Putamen (tissue), 1 donor: ENCODE data around the gene ADARB2.
"Not testable (repeated sequence)": the region's sequence is repeated elsewhere in the genome, so short reads cannot be mapped to it uniquely, and the experiment has no call there.

Source experiments
- DNase-seq: peaks from one replicate; pipeline ENCODE4 v3.0.0-alpha.2; 2016; ENCODE audit warnings: low spot score

The ADARB2 gene

DNA sequence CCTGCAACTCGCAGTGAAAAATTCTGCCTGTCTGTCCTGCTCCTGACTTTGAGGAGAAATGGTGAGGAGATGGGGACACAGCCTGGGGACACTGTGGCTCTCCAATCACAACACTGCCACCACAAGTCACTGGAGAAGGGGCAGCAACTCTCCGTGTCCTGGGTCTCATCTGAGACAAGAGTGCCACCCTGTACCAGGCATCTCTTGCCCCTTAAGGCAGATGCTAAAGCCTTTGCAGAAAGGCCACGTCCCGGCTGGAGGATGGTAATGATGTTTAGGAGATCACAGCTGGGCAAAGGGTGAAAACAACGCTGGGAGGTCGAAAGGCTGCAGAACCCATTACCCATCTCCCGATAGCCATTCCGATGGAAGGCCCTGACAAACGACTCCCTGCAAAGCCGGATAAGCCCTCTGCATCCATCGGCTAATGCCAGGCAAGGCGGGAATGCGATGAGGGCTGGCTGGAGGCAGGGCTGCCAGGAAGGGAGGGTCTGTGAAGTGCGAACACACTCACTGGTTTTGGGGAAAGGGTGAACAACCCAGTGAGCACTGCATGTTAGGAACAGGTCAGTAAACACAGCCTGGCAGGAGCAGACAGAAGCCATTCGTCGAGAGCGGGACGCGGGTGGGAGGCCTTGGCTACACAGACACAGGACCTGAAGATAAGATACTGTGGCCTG, 190.8 kb downstream of the ADARB2 start:
- peak; percentile 39 for DNase-seq

DNA sequence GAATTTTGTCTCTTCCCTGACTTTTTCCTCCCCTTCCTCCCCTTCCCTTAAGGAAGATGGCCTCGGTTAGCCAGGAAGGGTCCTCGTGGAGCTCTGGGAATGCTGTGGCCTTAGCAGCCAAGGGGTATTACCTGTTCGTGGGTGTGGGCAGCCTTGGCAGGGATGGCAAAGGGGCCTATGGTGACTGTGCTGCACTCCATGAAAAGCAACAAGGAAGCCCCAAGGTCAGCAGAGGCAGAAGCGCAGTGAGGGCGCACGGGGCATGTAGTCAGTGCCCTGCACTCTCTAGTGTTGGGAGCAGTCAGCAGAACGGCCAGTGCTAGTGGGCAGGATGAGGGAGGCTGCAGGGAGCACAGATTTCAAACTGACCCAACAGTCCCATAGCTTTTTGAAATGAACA, 191.8 kb downstream of the ADARB2 start:
- DNase-seq = no peak

DNA sequence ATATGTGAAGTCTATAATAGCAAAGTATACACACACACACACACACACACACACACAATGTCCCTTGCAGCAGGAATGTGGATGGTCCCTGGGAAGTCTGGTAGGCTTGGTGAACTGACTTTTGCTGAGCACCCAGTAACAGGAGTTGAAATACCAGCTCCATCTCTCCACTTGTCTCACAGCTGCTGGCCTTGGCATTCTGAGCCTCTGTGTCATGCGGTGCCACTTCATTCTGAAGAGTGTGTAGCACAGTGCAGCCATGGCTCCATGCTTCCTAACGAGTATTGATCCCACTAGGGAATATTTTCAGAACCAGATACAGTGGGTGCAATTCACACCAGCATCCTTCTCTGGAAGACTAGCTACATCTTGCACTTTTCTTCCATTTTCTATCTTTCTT, 192.4 kb downstream of the ADARB2 start:
- DNase-seq = peak; percentile 36

DNA sequence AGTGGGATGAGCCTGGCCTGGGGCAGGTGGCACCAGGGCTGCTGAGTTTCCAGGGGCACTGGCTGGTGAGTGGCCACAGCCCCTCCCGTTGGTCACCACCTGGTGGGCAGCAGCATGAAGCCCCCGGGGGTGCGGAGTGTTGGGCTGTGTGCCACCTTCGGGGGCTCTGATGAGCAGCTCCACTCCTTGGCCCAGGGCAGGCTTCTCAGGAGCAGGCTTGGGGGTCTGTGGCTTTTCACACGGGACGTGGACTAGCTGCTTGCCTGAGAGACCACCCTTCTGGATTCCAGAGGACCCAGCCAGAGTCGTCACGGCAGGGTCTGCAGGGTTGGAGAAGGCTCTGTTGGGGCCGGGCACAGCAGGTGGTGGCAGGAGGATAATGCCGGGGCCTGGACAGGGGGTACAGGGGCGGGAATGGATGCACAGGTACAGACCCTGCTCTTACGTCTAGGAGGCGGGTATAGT, 193.1 kb downstream of the ADARB2 start:
- DNase-seq = no peak

DNA sequence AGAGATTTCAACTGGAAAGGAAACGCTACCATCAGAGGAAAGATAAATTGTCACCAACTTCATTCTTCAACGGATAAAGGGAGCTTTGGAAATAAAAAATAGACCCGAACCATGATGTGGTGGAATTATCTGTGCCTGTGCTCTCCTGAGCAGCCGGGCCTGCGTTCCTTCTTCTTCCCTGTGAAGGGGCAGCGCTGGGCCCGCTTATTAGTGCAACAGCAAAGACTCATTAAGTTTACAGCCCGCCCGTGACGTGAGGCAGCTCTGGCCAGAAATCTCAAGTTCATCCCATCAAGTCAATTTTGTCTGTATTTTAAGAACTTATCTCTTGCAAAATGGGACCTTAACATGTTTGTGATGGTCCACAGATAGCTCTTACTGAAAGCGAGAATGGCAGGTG, 193.7 kb downstream of the ADARB2 start:
- no peak for DNase-seq

DNA sequence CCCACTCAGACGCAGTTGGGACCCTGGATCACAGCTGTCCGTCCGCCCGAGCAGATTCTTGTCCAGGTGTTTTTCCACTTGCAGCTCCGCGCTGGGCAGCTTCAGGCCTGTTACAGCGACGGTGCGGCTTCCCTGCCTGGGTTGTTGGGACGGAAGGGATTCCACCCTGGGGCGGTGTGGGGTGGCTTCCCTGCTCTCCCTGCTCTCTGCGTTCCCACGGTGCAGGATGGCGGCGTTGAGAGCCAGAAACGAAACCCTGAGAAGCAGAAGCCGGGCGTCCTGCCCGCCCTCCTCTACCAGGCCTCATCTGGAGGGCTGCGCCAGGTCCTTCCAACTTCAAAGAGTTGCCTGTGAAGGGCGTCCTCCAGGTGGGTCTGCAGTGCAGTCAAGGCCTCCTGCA, 194.4 kb downstream of the ADARB2 start:
- no peak for DNase-seq

DNA sequence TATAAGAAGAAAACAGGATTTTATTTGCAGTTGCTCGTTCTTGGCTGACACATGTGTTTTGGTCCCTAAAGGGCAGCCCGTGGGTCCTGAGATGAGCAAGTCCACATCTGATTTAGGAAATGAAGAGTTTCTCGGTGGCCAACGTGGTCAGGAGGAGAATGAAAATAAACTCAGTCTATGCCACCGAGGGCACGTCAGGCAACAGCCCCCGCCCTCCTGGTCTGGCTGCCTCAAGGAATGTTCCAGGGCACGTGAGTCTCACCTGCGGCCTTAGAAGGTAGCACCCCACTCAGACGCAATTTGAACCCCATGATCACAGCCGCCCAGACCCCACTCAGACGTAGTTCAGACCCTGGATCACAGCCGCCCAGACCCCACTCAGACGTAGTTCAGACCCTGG, 197.2 kb downstream of the ADARB2 start:
- no peak for DNase-seq

DNA sequence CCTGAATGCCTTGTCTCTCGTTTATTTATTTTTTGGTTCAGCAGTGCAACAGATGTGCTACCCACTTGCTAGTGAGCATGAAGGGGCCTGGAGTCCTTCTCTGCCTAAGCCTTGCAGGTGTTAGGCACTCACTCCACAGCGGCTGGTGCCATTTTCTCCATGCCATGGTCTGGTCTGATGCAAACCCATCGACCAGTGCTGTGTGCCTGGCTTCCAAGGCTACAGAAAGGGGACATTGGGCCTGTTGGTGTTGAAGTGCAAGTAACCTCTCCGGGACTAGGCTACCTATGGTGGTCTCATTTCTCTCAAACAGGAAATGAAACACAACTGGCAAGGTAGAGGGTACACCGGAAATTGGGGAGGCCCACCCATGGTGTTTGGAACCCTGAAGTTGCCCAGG, 198.1 kb downstream of the ADARB2 start:
- DNase-seq = no peak

DNA sequence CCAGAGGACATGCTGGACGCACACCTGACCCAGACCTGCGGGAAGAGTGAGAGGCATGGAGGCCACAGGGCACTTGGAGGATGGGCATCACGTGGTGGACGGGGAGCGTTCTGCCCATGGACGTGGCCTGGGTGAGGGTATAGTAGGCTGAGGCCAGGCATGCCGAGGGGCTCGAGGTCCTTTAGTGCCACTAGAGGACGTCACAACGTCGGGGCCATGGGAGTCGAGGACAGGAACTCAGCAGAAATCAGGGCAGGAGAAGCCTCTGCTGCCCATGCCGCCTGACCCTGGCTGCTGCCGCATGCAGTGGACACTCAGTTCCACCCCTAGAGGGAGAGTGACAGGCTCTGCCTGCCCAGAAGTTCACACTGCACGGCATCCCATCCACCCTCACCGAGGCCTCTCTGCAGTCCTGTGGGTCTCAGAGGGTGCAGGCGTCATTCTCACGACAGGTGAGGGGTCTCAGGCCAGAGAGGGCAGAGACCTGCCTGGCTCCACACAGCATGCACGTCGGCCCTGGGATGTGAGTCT, 198.7 kb downstream of the ADARB2 start:
- DNase-seq = no peak

DNA sequence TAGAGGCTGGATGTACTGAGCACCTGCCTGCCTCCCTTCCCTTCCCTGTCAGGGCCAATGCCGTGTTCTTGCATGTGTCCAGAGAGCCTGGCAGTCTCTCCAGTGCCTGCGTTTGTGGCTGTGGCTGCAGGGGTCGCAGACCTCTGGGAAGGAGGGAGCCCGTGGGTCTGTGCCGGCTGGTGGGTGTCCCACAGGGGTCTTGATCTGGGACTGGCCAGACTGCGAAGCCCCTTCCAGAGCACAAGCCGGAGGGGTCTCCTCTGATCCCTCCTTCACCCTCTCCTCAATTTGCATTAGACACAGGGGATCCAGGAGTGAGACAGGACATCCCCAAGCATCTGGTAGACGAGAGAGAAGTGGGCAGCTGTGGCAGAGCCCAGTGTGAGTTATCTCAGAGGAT, 199.2 kb downstream of the ADARB2 start:
- no peak for DNase-seq

DNA sequence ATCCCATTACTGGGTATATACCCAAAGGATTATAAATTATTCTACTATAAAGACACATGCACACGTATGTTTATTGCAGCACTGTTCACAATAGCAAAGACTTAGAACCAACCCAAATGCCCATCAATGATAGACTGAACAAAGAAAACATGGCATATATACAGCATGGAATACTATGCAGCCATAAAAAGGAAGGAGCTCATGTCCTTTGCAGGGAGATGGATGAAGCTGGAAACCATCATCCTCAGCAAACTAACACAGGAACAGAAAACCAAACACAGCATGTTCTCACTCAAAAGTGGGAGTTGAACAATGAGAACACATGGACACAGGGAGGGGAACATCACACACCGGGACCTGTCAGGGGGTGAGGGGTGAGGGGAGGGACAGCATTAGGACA, 199.9 kb downstream of the ADARB2 start:
- DNase-seq = not testable (repeated sequence)

DNA sequence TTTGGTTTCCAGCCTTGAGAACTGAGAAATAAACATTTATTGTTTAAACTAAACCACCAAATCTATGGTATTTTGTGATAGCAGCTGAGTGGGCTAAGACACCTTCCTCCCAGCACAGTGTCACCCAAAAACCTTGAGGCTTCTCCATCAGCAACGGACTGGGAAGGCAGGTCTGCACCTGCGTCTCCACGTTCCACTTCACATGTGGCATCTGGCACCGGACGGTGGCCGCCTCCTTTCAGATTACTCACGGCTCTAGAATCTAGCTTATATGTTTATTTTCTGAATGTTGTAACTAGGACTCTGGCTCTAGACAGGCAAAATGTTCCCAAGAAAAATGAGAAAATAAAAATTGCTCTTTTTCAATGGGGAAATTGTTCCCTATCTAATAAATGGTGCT, 201.0 kb downstream of the ADARB2 start:
- DNase-seq = no peak

DNA sequence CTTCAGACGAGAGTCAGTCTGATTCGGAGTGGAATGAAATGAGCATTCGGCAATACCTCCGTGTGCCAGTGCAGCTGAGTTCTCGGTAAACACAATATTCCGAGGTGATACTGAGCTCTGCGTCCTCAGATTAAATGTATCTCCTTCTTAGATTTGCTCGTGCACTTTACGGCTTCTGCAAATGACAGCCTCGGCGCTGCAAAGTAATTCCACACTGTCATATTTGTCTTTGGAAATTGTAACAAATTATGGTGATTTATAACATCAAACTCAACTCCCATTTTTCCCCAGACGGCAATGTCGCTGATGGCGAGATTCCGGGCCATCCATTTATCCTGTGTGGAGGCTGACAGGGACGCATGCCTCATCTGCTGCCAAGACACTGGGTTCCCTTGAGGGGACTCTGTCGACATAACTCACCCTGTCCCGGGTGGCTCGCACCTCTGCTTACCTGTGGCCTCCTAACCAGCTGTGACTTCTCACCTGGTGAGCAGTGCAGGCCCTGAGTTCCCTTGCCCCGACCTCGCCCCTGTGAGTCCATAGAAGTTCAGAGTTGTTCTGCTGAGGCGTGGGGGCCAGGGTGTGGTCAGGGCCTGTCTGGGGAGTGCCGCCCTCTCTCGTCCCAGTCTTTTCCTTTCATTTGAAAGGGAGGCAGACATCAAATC, 201.9 kb downstream of the ADARB2 start:
- no peak for DNase-seq

DNA sequence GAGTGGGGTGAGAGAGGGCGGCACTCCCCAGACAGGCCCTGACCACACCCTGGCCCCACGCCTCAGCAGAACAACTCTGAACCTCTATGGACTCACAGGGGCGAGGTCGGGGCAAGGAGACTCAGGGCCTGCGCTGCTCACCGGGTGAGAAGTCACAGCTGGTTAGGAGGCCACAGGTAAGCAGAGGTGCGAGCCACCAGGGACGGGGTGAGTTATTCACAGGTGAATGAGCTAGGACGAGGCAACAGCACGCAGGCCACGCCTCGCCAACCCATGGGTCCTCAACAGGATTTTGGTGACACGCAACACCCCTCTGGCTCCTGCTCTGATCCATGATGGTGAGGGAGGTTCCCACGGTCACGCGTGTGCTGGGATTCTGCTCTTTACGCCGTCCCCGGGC, 202.5 kb downstream of the ADARB2 start:
- DNase-seq = no peak

DNA sequence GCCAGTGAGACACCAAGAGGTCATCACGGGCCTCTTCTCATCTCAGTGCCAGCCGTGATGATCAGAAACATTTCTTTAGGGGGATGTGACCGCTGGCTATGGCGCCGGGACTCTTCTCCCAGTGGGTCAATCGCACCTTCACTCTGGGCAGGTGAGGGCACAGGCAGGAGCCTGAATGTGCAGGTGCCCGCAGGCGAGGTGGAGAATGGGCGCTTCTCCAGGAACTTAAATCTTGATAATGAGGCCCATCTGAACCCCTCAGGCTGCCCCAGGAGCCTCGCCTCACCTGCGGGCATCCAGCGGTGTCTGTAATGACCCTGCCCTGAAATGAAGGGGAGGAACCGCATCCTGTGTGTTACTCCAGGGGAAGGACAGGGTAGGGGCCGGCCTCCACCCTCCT, 204.7 kb downstream of the ADARB2 start:
- no peak for DNase-seq

DNA sequence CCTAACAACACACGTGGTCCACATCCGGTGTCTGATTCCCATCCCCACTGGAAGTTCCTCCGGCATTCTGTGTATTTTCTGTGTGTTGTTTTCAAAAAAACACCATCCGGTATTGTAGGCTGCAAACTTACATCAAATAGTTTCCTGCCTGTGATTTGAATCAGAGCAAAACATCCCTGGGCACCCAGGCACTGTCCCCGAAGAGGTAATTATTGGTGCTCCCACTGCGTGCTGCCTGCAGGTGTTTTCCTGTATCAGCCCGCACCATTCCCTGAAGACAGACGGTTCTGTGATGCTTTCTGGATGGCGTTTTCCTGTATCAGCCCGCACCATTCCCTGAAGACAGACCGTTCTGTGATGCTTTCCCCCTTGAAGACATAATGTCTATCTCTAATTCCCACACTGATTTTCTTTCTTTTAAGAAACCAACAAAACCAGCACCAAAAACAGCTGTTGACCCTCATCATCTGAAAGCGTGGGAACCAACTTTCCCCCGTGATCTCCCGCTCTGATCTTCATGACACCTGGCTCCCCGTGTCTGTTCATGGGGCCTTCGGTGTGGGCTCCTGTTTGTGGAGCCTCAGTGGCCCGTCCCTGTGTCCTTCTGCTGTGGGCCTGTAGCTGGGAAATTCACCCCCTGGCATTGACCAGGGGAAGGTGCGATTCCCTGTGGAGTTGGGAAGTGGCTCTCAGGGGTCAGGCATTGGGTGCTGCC, 205.3 kb downstream of the ADARB2 start:
- no peak for DNase-seq

DNA sequence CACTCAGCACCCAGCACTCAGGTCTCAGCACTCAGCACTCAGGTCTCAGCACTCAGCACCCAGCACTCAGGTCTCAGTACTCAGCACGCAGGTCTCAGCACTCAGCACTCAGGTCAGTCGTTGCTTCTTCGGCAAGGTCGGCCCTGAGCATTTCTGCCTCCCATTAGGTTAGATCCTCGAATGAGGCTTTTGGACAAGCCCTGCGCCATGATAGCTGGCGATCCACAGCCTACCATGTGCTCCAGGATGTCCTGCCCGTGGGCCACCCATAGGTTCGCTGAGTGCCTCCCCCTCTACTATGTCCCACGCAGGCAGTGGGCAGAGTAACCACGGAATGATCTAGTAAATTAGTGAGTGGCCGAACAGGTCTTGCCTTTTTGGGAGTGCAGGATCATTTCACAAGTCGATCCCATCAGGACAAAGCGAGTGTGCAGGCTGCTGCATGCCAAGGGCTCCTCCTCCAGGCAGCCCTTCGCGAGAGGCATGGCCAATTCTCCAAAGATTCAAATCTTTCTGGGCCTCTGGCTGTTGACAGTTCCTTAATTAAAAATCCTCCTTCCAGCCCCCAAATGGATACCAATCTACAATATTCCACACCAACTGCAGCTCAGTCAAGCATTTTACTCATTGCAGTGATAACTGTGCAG, 206.3 kb downstream of the ADARB2 start:
- no peak for DNase-seq

DNA sequence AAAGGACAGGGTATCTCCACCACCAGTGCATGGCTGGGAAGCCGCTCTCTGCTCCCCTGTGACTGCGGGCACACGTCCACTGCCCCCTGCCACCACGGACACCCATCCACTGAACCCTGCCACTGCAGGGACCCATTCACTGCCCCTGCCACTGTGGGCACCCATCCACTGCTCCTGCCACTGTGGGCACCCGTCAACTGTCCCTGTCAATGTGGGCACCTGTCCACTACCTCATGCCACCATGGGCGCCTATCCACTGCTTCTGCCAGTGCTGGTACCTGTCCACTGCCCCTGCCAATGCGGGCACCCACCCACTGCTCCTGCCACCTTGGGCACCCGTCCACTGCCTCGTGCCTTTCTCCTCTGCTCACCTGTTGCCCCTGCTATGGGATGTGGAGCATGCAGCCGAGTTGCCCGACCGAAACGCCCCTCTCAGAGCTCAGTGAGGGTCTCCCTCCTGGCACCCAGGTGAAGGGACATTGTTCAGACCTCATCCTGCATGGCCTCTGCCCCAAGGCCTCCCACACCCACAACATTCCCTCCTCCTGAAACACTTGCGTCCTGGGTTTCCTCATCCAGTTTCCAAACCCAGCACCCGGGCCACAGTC, 207.4 kb downstream of the ADARB2 start:
- no peak for DNase-seq

DNA sequence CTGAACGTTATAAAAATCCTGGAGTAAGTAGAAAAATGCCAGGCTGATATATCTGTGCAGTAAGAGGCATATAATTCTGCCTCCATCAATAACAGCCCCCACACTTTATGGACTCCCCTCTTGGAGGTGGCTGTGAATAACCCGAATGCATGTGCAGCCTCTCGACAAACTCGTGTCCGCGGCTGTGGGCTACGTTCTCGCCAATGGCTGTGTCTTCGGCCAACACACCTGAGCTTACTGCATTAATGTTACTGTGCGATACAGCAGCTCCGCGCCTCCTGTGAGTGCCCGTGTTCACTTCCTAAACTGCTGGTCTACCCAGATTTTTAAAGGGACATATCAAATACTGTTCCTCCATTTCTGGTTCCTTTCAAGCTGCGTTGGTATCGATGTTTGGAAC, 209.4 kb downstream of the ADARB2 start:
- no peak for DNase-seq

DNA sequence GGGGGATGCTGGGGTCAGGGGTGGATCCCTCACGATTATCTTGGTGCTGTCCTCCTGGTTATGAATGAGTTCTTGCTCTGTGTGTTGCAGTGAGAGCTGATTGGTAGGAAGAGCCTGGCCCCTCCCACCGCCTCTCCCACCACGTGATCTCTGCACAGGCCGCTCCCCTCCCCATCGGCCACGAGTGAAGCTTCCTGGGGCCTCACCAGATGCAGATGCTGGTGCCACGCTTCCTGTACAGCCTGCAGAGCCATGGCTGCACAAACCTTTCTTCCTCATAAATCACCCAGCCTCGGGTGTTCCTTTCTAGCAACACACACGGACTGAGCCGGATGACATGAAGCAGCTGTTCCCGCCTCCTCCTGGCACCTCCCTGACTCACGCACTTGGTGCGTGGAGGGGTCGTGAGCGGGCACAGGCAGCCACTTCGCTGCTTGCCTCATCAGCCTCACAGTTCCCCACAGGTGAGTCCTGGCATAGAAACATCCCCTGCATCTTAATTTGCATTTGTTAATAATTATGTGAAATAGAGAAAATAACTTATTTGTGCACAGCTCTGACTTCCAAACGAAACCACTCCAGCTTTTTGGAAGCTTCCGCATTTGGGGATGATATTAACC, 210.8 kb downstream of the ADARB2 start:
- DNase-seq = no peak

DNA sequence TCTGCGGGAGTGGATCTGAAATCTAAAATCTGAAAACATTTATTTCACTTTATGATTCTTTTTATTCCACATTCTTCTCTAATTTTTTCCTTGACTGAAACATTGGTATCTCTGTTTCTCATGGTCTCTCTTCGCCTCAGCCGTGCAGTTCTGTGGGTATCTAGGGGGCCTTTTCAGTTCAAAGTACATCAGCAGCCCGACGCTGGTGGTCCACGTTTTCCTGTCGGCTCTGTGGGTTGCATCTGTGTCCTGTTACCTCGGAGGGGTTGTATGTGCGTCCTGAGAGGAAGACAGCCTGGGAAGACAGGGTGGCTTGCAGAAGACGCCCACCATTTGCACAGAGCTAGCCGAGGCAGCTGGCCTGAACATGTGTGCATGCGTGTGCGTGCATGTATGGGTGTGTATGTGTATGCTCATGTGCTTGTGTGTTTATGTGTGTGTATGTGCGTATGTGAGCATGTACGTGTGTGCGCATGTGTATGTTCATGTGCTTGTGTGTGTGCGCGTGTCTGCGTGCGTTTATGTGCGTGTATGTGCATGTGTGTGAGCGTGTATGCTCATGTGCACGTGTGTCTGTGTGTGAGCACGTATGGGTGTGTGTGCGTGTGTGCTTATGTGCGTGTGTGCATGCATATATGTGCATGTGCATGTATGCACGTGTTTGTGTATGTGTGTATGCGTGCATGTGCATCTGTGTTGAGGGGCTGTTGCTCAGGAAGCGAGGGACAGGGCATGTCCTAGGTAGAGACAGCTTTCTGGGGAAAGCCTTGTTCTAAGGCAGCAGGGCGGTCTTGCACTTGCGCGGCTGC, 211.8 kb downstream of the ADARB2 start:
- DNase-seq = no peak
